ENCODE measurements around the gene CTRB1.

CTRB1 gene

GRCh38 chr16:75263291-75263962, 44.6 kb downstream of the CTRB1 start:
- no peak overlapping the region for H2BK15ac ChIP-seq (replicated peaks; ENCODE audit: low read depth)
- no peak overlapping the region for H2BK120ac ChIP-seq (ENCODE audit: low read depth, low read length)
- no CpG with 5 or more reads among the region's 14 CpGs for WGBS (ENCODE audit: extremely low coverage, insufficient coverage, low lambda C conversion rate)
- H3K36me3 ChIP-seq (ENCODE audit: control insufficient read depth, insufficient read depth, low read length), result peaks cover 2% of the 10 kb centered on the region
- no peak overlapping the region for H3K4me3 ChIP-seq (ENCODE audit: low read length)
- peak overlapping the region; percentile 24 for H3K9ac ChIP-seq (ENCODE audit: low read length)
- peaks cover 60% of the 10 kb centered on the region for H3K79me2 ChIP-seq (ENCODE audit: control insufficient read depth, insufficient read depth, low read length)
- H3K27me3 ChIP-seq (ENCODE audit: insufficient read depth, low read length, poor library complexity), result no peaks in the 10 kb centered on the region
- peaks cover 9% of the 10 kb centered on the region for H3K4me1 ChIP-seq (ENCODE audit: control insufficient read depth, low read depth, low read length)
- H2BK5ac ChIP-seq (ENCODE audit: low read length), result no peak overlapping the region
- no peak overlapping the region for H3K4ac ChIP-seq (ENCODE audit: low read depth, low read length)
- peaks cover 36% of the 10 kb centered on the region for H3K79me1 ChIP-seq (ENCODE audit: low read length)
- no peak overlapping the region for H4K5ac ChIP-seq (ENCODE audit: low read length)
- H3K18ac ChIP-seq (ENCODE audit: low read length), result no peak overlapping the region
- no peak overlapping the region for H4K8ac ChIP-seq (ENCODE audit: low read depth, low read length)
- H3K4me2 ChIP-seq (ENCODE audit: low read length), result no peak overlapping the region
- no peak overlapping the region for H3K23ac ChIP-seq (ENCODE audit: low read length)
- no peak overlapping the region for H3K27ac ChIP-seq (ENCODE audit: low read depth, low read length)
- peak overlapping the region; percentile 56 for H3K56ac ChIP-seq (ENCODE audit: low read length)
- DNase-seq, result no peak
- H2AK5ac ChIP-seq (ENCODE audit: low read length), result no peak overlapping the region

- Histone ChIP-seq H3K27me3 (ENCODE audit: insufficient read depth, low read length, poor library complexity) (no peaks in the 10 kb centered on the region), H3K79me1 (ENCODE audit: low read length) (peaks cover 33% of the 10 kb centered on the region)
Measured at GRCh38 chr16:75263963-75264445, 45.2 kb downstream of the CTRB1 start.

GRCh38 chr16:75264457-75264998, 45.7 kb downstream of the CTRB1 start:
- H2BK5ac ChIP-seq (ENCODE audit: low read length), result no peak overlapping the region
- H2BK120ac ChIP-seq (ENCODE audit: low read depth, low read length), result no peak overlapping the region
- no peak overlapping the region for H3K18ac ChIP-seq (ENCODE audit: low read length)
- H3K56ac ChIP-seq (ENCODE audit: low read length), result peak overlapping the region; percentile 94
- peaks cover 30% of the 10 kb centered on the region for H3K79me1 ChIP-seq (ENCODE audit: low read length)
- no peak overlapping the region for H4K5ac ChIP-seq (ENCODE audit: low read length)
- no peak for DNase-seq
- H2AK5ac ChIP-seq (ENCODE audit: low read length), result no peak overlapping the region
- H3K27me3 ChIP-seq (ENCODE audit: insufficient read depth, low read length, poor library complexity), result no peaks in the 10 kb centered on the region
- H3K4me3 ChIP-seq (ENCODE audit: low read length), result peak overlapping the region; percentile 87
- H3K23ac ChIP-seq (ENCODE audit: low read length), result no peak overlapping the region
- H3K4me2 ChIP-seq (ENCODE audit: low read length), result peak overlapping the region; percentile 85
- peaks cover 50% of the 10 kb centered on the region for H3K79me2 ChIP-seq (ENCODE audit: control insufficient read depth, insufficient read depth, low read length)
- H3K4me1 ChIP-seq (ENCODE audit: control insufficient read depth, low read depth, low read length), result peaks cover 6% of the 10 kb centered on the region
- H3K36me3 ChIP-seq (ENCODE audit: control insufficient read depth, insufficient read depth, low read length), result peaks cover 2% of the 10 kb centered on the region
- H3K27ac ChIP-seq (ENCODE audit: low read depth, low read length), result no peak overlapping the region
- no peak overlapping the region for H4K8ac ChIP-seq (ENCODE audit: low read depth, low read length)
- H3K4ac ChIP-seq (ENCODE audit: low read depth, low read length), result no peak overlapping the region
- H2BK15ac ChIP-seq (replicated peaks; ENCODE audit: low read depth), result no peak overlapping the region
- WGBS (ENCODE audit: extremely low coverage, insufficient coverage, low lambda C conversion rate), result no CpG with 5 or more reads among the region's 14 CpGs
- H3K9ac ChIP-seq (ENCODE audit: low read length), result peak overlapping the region; percentile 95

More at GRCh38 chr16:75263963-75264445, 45.2 kb downstream of the CTRB1 start:
- DNase-seq, result no peak
- peak overlapping the region; percentile 95 for H3K9ac ChIP-seq (ENCODE audit: low read length)
- peak overlapping the region; percentile 56 for H3K56ac ChIP-seq (ENCODE audit: low read length)
- no peak overlapping the region for H2BK5ac ChIP-seq (ENCODE audit: low read length)
- H3K18ac ChIP-seq (ENCODE audit: low read length), result no peak overlapping the region
- H2AK5ac ChIP-seq (ENCODE audit: low read length), result no peak overlapping the region
- no peak overlapping the region for H3K27ac ChIP-seq (ENCODE audit: low read depth, low read length)
- no peak overlapping the region for H4K5ac ChIP-seq (ENCODE audit: low read length)
- H2BK120ac ChIP-seq (ENCODE audit: low read depth, low read length), result no peak overlapping the region
- H3K4me2 ChIP-seq (ENCODE audit: low read length), result no peak overlapping the region
- peaks cover 6% of the 10 kb centered on the region for H3K4me1 ChIP-seq (ENCODE audit: control insufficient read depth, low read depth, low read length)
- H3K4me3 ChIP-seq (ENCODE audit: low read length), result no peak overlapping the region
- WGBS (ENCODE audit: extremely low coverage, insufficient coverage, low lambda C conversion rate), result no CpG with 5 or more reads among the region's 8 CpGs
- peaks cover 54% of the 10 kb centered on the region for H3K79me2 ChIP-seq (ENCODE audit: control insufficient read depth, insufficient read depth, low read length)
- H2BK15ac ChIP-seq (replicated peaks; ENCODE audit: low read depth), result no peak overlapping the region
- H3K23ac ChIP-seq (ENCODE audit: low read length), result no peak overlapping the region
- no peak overlapping the region for H3K4ac ChIP-seq (ENCODE audit: low read depth, low read length)
- H4K8ac ChIP-seq (ENCODE audit: low read depth, low read length), result no peak overlapping the region
- H3K36me3 ChIP-seq (ENCODE audit: control insufficient read depth, insufficient read depth, low read length), result peaks cover 2% of the 10 kb centered on the region

GRCh38 chr16:75264999-75265910, 46.5 kb downstream of the CTRB1 start:
- Histone ChIP-seq H3K18ac (ENCODE audit: low read length) (peak overlapping the region; percentile 90), H3K79me1 (ENCODE audit: low read length) (peaks cover 30% of the 10 kb centered on the region), H2BK5ac (ENCODE audit: low read length) (no peak overlapping the region), H3K4me3 (ENCODE audit: low read length) (peak overlapping the region; percentile 87), H3K9ac (ENCODE audit: low read length) (peak overlapping the region; percentile 95), H3K79me2 (ENCODE audit: control insufficient read depth, insufficient read depth, low read length) (peaks cover 45% of the 10 kb centered on the region), H2BK120ac (ENCODE audit: low read depth, low read length) (peak overlapping the region; percentile 49), H3K23ac (ENCODE audit: low read length) (peak overlapping the region; percentile 45), H3K56ac (ENCODE audit: low read length) (peak overlapping the region; percentile 94), H3K27ac (ENCODE audit: low read depth, low read length) (peak overlapping the region; percentile 65), H3K4me2 (ENCODE audit: low read length) (peak overlapping the region; percentile 85), H3K27me3 (ENCODE audit: insufficient read depth, low read length, poor library complexity) (no peaks in the 10 kb centered on the region), H3K36me3 (ENCODE audit: control insufficient read depth, insufficient read depth, low read length) (peaks cover 2% of the 10 kb centered on the region), H3K4me1 (ENCODE audit: control insufficient read depth, low read depth, low read length) (peaks cover 6% of the 10 kb centered on the region), H2AK5ac (ENCODE audit: low read length) (no peak overlapping the region), H3K4ac (ENCODE audit: low read depth, low read length) (peak overlapping the region; percentile 90), H2BK15ac (replicated peaks; ENCODE audit: low read depth) (no peak overlapping the region), H4K5ac (ENCODE audit: low read length) (no peak overlapping the region), H4K8ac (ENCODE audit: low read depth, low read length) (peak overlapping the region; percentile 77)
- WGBS (ENCODE audit: extremely low coverage, insufficient coverage, low lambda C conversion rate), result no CpG with 5 or more reads among the region's 74 CpGs
- DNase-seq, result no peak

- H3K36me3 ChIP-seq (ENCODE audit: control insufficient read depth, insufficient read depth, low read length), result peaks cover 2% of the 10 kb centered on the region
- no peak overlapping the region for H3K23ac ChIP-seq (ENCODE audit: low read length)
- no peak overlapping the region for H4K5ac ChIP-seq (ENCODE audit: low read length)
- no peak overlapping the region for H2BK15ac ChIP-seq (replicated peaks; ENCODE audit: low read depth)
- peak overlapping the region; percentile 95 for H3K9ac ChIP-seq (ENCODE audit: low read length)
- peak overlapping the region; percentile 65 for H3K27ac ChIP-seq (ENCODE audit: low read depth, low read length)
- no peak overlapping the region for H2BK5ac ChIP-seq (ENCODE audit: low read length)
- peak overlapping the region; percentile 67 for H3K4me2 ChIP-seq (ENCODE audit: low read length)
- peak overlapping the region; percentile 94 for H2BK120ac ChIP-seq (ENCODE audit: low read depth, low read length)
- DNase-seq, result peak; percentile 91
- peak overlapping the region; percentile 94 for H3K56ac ChIP-seq (ENCODE audit: low read length)
- no peak overlapping the region for H4K8ac ChIP-seq (ENCODE audit: low read depth, low read length)
- peaks cover 43% of the 10 kb centered on the region for H3K79me2 ChIP-seq (ENCODE audit: control insufficient read depth, insufficient read depth, low read length)
- no peaks in the 10 kb centered on the region for H3K27me3 ChIP-seq (ENCODE audit: insufficient read depth, low read length, poor library complexity)
- no CpG with 5 or more reads among the region's 62 CpGs for WGBS (ENCODE audit: extremely low coverage, insufficient coverage, low lambda C conversion rate)
- H3K4ac ChIP-seq (ENCODE audit: low read depth, low read length), result peak overlapping the region; percentile 90
- H3K4me1 ChIP-seq (ENCODE audit: control insufficient read depth, low read depth, low read length), result peaks cover 6% of the 10 kb centered on the region
- peak overlapping the region; percentile 45 for H2AK5ac ChIP-seq (ENCODE audit: low read length)
- peak overlapping the region; percentile 90 for H3K18ac ChIP-seq (ENCODE audit: low read length)
- H3K4me3 ChIP-seq (ENCODE audit: low read length), result peak overlapping the region; percentile 87
- H3K79me1 ChIP-seq (ENCODE audit: low read length), result peaks cover 28% of the 10 kb centered on the region
Measured at GRCh38 chr16:75265911-75266701, 47.3 kb downstream of the CTRB1 start.

Measured in mesendoderm (in vitro differentiated cells).